SKM-1 (cell line): ENCODE measurements around the gene ATG10.

Source experiments
- DNase-seq: peaks from one replicate; lab custom pipeline; 2025; ENCODE audit not compliant: unreplicated experiment; lab: John Stamatoyannopoulos, UW

Gene ATG10

GRCh38 chr5:82274343-82275211, 302.8 kb downstream of the ATG10 start:
- no peak for DNase-seq

DNA sequence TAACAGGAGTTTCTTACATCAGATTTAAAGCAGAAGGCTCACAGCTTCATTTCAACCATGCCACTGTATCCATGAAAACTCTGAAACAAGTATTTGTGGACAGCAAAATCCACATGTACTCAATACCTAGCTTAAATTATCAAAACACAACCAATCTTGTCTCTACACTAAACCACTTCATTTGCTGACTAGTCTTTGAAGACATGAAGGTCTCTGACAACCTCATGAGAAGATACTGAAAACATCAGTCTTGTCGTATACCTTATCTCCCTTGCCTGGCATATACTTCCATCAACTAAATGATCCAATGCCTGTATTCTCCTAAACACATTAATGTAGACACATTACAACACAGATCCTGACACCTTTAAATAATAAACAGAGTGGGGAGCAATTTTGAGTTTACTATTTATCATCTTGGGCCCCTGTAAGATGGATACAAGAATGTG, 303.4 kb downstream of the ATG10 start:
- DNase-seq: no peak

GRCh38 chr5:82276800-82277612, 305.2 kb downstream of the ATG10 start:
- DNase-seq: no peak

DNA sequence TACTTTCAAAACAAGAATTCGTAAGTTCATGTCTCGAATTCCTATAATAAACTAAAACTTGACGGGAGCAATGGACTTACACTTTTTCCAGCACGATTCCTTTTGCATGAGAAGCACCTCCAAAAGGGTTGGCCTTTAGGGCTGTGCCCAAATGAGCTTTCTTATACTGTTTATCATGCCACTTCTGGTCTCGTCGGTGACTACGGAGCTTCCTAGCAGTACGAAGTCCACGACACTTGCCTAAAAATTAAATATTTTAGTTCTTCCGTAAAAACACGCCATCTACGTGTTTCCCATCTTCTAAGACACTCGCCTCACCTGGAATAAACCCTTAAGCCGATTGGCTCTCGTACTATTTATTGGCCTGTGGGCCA, 305.8 kb downstream of the ATG10 start:
- no peak for DNase-seq

GRCh38 chr5:82277987-82278710, 306.3 kb downstream of the ATG10 start, which contains the start of gene RPS23:
Gene RPS23, minus strand, starts transcription at chr5:82278354. Its CDS starts 31 bp downstream, at chr5:82278323.
- peak; percentile 95 for DNase-seq

DNA sequence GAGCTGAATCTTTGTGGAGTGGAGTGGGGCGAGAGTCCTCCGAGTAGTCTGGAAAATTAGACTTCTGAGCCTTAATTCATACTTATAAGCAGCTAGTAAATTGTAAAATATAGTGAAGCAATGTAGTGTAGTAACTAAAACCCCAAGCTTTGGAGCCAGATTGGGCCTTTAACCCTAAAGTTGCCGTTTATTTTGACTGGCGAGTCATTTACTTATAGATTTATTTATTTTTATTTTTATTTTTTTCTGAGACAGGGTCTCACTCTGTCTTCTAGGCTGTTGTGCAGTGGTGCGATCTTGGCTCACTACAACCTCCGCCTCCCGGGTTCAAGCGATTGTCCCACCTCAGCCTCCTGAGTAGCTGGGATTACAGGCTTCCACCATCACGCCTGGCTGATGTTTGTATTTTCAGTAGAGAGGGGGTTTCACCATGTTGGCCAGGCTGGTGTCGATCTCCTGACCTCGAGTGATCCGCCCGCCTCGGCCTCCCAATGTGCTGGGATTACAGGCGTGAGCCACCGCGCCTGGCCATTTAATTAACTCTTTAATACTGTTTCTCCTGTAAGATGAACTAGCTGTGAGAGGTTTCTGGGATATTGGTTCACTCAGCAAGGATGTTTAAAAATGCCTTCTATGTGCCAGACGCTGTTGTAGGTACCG, 307.0 kb downstream of the ATG10 start:
- DNase-seq: no peak

GRCh38 chr5:82283893-82284292, 312.1 kb downstream of the ATG10 start:
- no peak for DNase-seq

GRCh38 chr5:82285206-82285605, 313.4 kb downstream of the ATG10 start:
- no peak for DNase-seq

DNA sequence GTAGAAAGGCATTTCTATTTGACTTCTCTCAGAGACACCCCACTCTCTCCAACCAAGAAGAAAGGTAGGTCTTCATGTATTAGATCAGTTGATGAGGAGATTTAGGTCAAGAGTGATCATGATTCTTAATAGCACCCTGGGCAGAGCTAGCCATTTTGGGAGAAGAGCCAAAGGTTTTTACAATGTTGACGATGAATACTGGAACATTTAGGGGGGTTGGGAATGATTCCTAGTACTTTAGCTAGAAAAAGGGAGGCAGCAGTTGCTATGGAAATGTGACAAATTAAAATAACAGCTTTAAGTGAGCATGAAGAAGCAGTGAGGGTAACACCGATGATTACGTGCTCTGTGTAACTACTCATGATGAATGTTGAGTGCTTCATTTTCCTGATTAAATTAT, 315.8 kb downstream of the ATG10 start:
- DNase-seq: no peak

DNA sequence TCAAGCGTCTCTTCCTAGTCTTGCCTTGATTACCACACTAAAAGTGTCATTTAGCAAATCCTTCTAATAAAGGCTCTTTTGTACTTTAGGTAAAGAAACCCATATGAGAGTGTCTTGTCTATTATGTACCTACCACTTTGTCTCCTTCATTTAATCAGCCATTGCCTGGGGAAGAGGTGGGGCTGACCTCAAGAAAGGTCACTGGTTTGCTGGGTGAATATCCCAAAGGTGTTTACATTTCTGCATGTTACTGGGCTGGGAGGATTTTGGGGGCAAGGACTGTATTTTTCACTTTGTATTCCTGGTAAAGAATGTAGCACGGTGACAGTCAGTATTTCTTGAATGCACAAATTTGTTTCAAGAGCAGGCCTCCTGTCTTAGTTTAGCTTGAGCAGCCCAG, 318.2 kb downstream of the ATG10 start:
- no peak for DNase-seq

DNA sequence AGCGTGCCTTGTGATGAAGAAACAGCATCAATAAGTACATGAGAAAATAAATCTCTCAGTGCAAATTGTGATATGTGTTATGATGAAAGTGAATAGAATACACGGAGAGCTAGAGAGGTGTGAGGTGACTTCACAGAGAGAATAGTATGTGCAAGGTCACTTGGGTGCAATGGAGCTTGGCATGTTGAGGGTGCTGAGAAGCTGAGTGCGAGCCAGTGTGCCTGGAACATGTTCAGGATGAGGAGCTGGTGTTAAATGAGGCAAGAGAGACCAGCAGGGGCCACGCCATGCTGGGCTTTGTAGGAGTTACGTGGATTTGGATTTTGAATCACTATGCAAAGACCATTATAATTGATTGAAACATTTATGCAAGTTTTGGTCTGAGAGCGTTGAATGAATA, 319.1 kb downstream of the ATG10 start:
- no peak for DNase-seq

- no peak for DNase-seq
Measured at GRCh38 chr5:82291420-82291819, 319.6 kb downstream of the ATG10 start.

DNA sequence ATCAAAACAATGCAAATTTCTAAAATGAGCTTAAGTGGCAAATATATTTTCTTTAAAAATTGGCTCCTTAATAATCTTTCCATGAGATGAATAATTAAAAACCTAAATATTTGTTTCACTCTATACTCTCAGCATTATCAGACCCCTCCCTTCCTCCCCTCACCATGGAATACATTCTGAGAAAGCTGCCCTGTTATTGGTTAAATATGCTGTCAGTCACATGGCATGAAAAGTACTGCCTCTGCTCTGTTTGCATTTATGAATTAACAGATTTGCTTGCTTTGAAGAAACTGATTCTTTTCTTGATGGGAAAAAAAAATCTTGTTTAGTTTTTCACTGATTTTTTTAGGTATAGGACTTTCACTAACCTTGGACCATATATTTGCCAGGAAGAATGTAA, 323.3 kb downstream of the ATG10 start:
- no peak for DNase-seq

- no peak for DNase-seq
Measured at GRCh38 chr5:82295959-82296531, 324.2 kb downstream of the ATG10 start.

DNA sequence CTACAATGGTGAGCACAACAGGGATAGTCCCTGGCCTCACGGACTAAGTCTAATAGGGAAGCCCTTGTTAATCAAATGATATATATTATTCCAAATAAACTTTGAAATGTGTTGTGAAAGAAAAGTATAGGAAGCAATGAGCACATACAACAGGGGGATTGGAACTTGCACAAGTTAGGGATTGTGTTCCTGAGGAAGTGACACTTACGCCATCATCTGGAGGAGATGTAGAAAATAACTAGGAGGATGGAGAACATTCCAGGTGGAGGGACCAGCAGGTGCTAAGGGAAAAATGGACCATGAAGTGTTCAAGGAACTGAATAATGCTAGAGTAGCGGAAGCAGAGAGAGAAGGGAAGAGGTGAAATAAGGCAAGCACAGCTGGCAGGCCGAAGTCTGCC, 325.1 kb downstream of the ATG10 start:
- no peak for DNase-seq

- DNase-seq: no peak
Measured at GRCh38 chr5:82297711-82298110, 325.9 kb downstream of the ATG10 start.

DNA sequence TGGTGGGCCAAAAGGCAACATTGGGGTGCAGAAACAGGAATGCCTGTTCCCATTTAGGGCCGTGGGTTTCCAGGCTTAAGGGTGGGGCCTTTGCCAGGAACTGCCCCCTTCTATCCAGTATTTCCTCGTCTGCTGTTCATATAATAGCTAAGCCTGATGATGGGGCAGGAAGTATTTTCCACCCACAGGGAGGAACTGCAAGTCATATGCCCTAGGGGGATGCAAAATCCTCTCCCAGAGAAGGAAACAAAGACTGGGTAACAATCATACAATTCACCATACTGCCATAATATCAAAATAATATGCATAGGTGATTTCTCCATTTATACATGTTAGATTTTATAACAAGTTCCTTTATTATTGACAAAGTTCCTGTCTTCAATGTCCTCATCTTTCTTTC, 326.8 kb downstream of the ATG10 start:
- DNase-seq: no peak

DNA sequence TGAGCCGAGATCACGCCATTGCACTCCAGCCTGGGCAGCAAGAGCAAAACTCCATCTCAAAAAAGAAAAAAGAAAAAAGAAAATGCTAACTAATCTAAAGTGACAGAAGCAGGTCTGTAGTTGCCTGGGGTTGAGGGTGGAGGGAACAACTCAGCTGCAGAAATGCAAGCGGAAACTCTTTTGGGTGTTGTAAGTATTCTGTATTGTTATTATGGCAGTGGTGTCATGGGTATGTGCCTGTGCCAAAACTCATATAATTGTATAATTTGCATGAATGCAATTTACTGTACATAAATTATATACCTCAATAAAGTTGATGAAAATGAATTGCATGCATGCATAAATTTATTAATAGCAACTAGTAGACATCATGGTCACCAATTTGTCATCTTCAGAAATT, 329.4 kb downstream of the ATG10 start:
- DNase-seq: no peak
